ENCODE measurements around the gene SLC4A1AP. TPM values are rescaled to one million over a fixed set of nuclear protein-coding genes. Genes with fewer than 3 reads are reported as not detected.
A peak's percentile ranks its signal among the peaks of the same experiment; 100 is the strongest.

SLC4A1AP gene
- total and polyA plus RNA-seq, 2 of the 13 experiments (the other 11 are each of a cell fraction or from before 2014, with no cell fraction given), result 15.3 to 44.6 TPM

DNA sequence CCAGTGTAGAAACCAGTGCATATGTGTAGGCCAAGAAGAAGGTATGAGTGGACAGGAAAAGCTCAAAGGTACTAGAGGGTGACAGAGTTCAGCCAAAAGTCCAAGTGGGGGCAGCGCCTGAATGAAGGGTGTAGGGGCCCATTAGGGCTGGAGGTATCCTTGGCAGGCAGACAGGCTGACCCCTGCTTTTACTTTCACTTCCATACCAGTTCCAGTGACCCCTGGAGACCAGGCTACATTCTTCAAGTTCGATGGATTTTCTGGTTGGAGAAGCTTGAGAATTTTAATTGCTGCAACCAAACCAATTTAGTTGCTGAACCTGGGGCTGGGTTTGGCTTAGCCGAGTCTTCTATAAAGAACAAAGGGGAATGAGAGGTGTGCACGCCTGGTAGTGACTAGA, 65.5 kb downstream of the SLC4A1AP start (continued):
- TF ChIP-seq, protein P1, sequence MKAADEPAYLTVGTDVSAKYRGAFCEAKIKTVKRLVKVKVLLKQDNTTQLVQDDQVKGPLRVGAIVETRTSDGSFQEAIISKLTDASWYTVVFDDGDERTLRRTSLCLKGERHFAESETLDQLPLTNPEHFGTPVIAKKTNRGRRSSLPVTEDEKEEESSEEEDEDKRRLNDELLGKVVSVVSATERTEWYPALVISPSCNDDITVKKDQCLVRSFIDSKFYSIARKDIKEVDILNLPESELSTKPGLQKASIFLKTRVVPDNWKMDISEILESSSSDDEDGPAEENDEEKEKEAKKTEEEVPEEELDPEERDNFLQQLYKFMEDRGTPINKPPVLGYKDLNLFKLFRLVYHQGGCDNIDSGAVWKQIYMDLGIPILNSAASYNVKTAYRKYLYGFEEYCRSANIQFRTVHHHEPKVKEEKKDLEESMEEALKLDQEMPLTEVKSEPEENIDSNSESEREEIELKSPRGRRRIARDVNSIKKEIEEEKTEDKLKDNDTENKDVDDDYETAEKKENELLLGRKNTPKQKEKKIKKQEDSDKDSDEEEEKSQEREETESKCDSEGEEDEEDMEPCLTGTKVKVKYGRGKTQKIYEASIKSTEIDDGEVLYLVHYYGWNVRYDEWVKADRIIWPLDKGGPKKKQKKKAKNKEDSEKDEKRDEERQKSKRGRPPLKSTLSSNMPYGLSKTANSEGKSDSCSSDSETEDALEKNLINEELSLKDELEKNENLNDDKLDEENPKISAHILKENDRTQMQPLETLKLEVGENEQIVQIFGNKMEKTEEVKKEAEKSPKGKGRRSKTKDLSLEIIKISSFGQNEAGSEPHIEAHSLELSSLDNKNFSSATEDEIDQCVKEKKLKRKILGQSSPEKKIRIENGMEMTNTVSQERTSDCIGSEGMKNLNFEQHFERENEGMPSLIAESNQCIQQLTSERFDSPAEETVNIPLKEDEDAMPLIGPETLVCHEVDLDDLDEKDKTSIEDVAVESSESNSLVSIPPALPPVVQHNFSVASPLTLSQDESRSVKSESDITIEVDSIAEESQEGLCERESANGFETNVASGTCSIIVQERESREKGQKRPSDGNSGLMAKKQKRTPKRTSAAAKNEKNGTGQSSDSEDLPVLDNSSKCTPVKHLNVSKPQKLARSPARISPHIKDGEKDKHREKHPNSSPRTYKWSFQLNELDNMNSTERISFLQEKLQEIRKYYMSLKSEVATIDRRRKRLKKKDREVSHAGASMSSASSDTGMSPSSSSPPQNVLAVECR (CRISPR knock-in tag; IDR thresholded peaks at IDR 0.05; ENCODE audit: borderline replicate concordance), result peak; percentile 19; the same call in 1 of the 2 replicates
- TF ChIP-seq RBM22 (optimal IDR thresholded peaks at IDR 0.05; ENCODE audit: low read length) (no peak), ZNF7 (CRISPR knock-in tag; IDR thresholded peaks at IDR 0.05) (peak; percentile 81), TRIM24 (CRISPR knock-in tag; IDR thresholded peaks at IDR 0.05) (0 out of 2 replicates have a peak, but pooled peaks have one; percentile 36), HNF4A (CRISPR knock-in tag; IDR thresholded peaks at IDR 0.05) (peak; percentile 78)
- TF ChIP-seq, protein P2, sequence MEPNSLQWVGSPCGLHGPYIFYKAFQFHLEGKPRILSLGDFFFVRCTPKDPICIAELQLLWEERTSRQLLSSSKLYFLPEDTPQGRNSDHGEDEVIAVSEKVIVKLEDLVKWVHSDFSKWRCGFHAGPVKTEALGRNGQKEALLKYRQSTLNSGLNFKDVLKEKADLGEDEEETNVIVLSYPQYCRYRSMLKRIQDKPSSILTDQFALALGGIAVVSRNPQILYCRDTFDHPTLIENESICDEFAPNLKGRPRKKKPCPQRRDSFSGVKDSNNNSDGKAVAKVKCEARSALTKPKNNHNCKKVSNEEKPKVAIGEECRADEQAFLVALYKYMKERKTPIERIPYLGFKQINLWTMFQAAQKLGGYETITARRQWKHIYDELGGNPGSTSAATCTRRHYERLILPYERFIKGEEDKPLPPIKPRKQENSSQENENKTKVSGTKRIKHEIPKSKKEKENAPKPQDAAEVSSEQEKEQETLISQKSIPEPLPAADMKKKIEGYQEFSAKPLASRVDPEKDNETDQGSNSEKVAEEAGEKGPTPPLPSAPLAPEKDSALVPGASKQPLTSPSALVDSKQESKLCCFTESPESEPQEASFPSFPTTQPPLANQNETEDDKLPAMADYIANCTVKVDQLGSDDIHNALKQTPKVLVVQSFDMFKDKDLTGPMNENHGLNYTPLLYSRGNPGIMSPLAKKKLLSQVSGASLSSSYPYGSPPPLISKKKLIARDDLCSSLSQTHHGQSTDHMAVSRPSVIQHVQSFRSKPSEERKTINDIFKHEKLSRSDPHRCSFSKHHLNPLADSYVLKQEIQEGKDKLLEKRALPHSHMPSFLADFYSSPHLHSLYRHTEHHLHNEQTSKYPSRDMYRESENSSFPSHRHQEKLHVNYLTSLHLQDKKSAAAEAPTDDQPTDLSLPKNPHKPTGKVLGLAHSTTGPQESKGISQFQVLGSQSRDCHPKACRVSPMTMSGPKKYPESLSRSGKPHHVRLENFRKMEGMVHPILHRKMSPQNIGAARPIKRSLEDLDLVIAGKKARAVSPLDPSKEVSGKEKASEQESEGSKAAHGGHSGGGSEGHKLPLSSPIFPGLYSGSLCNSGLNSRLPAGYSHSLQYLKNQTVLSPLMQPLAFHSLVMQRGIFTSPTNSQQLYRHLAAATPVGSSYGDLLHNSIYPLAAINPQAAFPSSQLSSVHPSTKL (CRISPR knock-in tag; IDR thresholded peaks at IDR 0.05), result peak; percentile 37
- TF ChIP-seq, protein P3, sequence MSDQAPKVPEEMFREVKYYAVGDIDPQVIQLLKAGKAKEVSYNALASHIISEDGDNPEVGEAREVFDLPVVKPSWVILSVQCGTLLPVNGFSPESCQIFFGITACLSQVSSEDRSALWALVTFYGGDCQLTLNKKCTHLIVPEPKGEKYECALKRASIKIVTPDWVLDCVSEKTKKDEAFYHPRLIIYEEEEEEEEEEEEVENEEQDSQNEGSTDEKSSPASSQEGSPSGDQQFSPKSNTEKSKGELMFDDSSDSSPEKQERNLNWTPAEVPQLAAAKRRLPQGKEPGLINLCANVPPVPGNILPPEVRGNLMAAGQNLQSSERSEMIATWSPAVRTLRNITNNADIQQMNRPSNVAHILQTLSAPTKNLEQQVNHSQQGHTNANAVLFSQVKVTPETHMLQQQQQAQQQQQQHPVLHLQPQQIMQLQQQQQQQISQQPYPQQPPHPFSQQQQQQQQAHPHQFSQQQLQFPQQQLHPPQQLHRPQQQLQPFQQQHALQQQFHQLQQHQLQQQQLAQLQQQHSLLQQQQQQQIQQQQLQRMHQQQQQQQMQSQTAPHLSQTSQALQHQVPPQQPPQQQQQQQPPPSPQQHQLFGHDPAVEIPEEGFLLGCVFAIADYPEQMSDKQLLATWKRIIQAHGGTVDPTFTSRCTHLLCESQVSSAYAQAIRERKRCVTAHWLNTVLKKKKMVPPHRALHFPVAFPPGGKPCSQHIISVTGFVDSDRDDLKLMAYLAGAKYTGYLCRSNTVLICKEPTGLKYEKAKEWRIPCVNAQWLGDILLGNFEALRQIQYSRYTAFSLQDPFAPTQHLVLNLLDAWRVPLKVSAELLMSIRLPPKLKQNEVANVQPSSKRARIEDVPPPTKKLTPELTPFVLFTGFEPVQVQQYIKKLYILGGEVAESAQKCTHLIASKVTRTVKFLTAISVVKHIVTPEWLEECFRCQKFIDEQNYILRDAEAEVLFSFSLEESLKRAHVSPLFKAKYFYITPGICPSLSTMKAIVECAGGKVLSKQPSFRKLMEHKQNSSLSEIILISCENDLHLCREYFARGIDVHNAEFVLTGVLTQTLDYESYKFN (CRISPR knock-in tag; conservative IDR thresholded peaks at IDR 0.05), result 0 out of 2 replicates have a peak, but pooled peaks have one; percentile 36
- TF ChIP-seq, protein P4, sequence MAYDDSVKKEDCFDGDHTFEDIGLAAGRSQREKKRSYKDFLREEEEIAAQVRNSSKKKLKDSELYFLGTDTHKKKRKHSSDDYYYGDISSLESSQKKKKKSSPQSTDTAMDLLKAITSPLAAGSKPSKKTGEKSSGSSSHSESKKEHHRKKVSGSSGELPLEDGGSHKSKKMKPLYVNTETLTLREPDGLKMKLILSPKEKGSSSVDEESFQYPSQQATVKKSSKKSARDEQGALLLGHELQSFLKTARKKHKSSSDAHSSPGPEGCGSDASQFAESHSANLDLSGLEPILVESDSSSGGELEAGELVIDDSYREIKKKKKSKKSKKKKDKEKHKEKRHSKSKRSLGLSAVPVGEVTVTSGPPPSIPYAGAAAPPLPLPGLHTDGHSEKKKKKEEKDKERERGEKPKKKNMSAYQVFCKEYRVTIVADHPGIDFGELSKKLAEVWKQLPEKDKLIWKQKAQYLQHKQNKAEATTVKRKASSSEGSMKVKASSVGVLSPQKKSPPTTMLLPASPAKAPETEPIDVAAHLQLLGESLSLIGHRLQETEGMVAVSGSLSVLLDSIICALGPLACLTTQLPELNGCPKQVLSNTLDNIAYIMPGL (CRISPR knock-in tag; IDR thresholded peaks at IDR 0.05; ENCODE audit: borderline replicate concordance in 1 of 2, low read depth in 1 of 2), result 0 out of 4 replicates have a peak, but pooled peaks of 1 of the 2 experiments have one; percentile 6
- TF ChIP-seq, protein P5, sequence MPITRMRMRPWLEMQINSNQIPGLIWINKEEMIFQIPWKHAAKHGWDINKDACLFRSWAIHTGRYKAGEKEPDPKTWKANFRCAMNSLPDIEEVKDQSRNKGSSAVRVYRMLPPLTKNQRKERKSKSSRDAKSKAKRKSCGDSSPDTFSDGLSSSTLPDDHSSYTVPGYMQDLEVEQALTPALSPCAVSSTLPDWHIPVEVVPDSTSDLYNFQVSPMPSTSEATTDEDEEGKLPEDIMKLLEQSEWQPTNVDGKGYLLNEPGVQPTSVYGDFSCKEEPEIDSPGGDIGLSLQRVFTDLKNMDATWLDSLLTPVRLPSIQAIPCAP (CRISPR knock-in tag; IDR thresholded peaks at IDR 0.05; ENCODE audit: low read depth), result 0 out of 2 replicates have a peak, but pooled peaks have one; percentile 50

Measured in HepG2 (cell line).